Activated naive CD8-positive, alpha-beta T cell treated with anti-CD3 and anti-CD28 coated beads, Interleukin-2, amount 10 ng/mL, durations not matched to agents 7 days and 5 days (primary cell): ENCODE measurements around the gene GRIA1. TPM values are rescaled to one million over a fixed set of nuclear protein-coding genes. Genes with fewer than 3 reads are reported as not detected.

Experiments
- ATAC-seq: fragments of 150-1000 bp; cut with Tn5 transposase; one replicate; pipeline ENCODE4 v1.10.0; 2021; ENCODE audit warnings: low read depth, moderate library complexity
- POLR2A ChIA-PET: fragments of 350-600 bp; sonication (Branson Sonifier 250); formaldehyde crosslinking; loops from one replicate; lab custom pipeline; 2021; ENCODE audit warnings: antibody characterized with exemption; lab: Charles Lee
- DNase-seq: peaks from one replicate; pipeline ENCODE4 v3.0.0; 2021
- H3K27ac Mint-ChIP-seq: one replicate; pipeline ENCODE4 v1.8.0; 2022; ENCODE audit warnings: mild to moderate bottlenecking, mixed read lengths
- H3K27me3 Mint-ChIP-seq: one replicate; pipeline ENCODE4 v1.8.0; 2022; ENCODE audit warnings: mild to moderate bottlenecking, moderate library complexity, mixed read lengths
- H3K36me3 Mint-ChIP-seq: one replicate; pipeline ENCODE4 v1.8.0; 2021; ENCODE audit warnings: mild to moderate bottlenecking, mixed read lengths
- H3K4me1 Mint-ChIP-seq: one replicate; pipeline ENCODE4 v1.8.0; 2021; ENCODE audit warnings: mixed read lengths
- H3K4me3 Mint-ChIP-seq: one replicate; pipeline ENCODE4 v1.8.0; 2022; ENCODE audit warnings: mild to moderate bottlenecking, moderate library complexity, mixed read lengths
- H3K9me3 Mint-ChIP-seq: one replicate; pipeline ENCODE4 v1.8.0; 2021; ENCODE audit warnings: mixed read lengths
- total RNA-seq, 2 experiments: library from RNA; stranded (reverse); gene quantifications; one replicate each; pipeline ENCODE4 v1.2.3, GENCODE V29; 2021

Gene GRIA1
- total RNA-seq, 2 experiments from 2014 or later = not detected

- Mint-ChIP-seq H3K9me3 (no peaks in the 10 kb centered on the region), H3K36me3 (no peaks in the 10 kb centered on the region), H3K27me3 (no peaks in the 10 kb centered on the region), H3K27ac (no peak overlapping the region), H3K4me1 (no peaks in the 10 kb centered on the region), H3K4me3 (no peak overlapping the region)
- POLR2A ChIA-PET = no interaction called here
- ATAC-seq (no peak), DNase-seq (no peak)
Observed at GRCh38 chr5:153674356-153674755, 183.9 kb downstream of the GRIA1 start.

GRCh38 chr5:153676406-153676805, 185.9 kb downstream of the GRIA1 start:
- no peaks in the 10 kb centered on the region for H3K27me3 Mint-ChIP-seq
- no peaks in the 10 kb centered on the region for H3K4me1 Mint-ChIP-seq
- H3K9me3 Mint-ChIP-seq = no peaks in the 10 kb centered on the region
- DNase-seq (no peak), ATAC-seq (no peak)
- no peaks in the 10 kb centered on the region for H3K36me3 Mint-ChIP-seq
- H3K27ac Mint-ChIP-seq = no peak overlapping the region
- H3K4me3 Mint-ChIP-seq = no peak overlapping the region
- POLR2A ChIA-PET = no interaction called here

- no peaks in the 10 kb centered on the region for H3K9me3 Mint-ChIP-seq
- no peaks in the 10 kb centered on the region for H3K4me1 Mint-ChIP-seq
- no peaks in the 10 kb centered on the region for H3K27me3 Mint-ChIP-seq
- H3K4me3 Mint-ChIP-seq = no peak overlapping the region
- no peak overlapping the region for H3K27ac Mint-ChIP-seq
- POLR2A ChIA-PET = no interaction called here
- DNase-seq (no peak), ATAC-seq (no peak)
- H3K36me3 Mint-ChIP-seq = no peaks in the 10 kb centered on the region
Observed at GRCh38 chr5:153676821-153677220, 186.4 kb downstream of the GRIA1 start.

- no peaks in the 10 kb centered on the region for H3K27me3 Mint-ChIP-seq
- no peak overlapping the region for H3K4me3 Mint-ChIP-seq
- no peak for DNase-seq
- H3K4me1 Mint-ChIP-seq = no peaks in the 10 kb centered on the region
- H3K36me3 Mint-ChIP-seq = no peaks in the 10 kb centered on the region
- no peak for ATAC-seq
- POLR2A ChIA-PET = no interaction called here
- no peaks in the 10 kb centered on the region for H3K9me3 Mint-ChIP-seq
- no peak overlapping the region for H3K27ac Mint-ChIP-seq
Observed at GRCh38 chr5:153678617-153679329, 188.3 kb downstream of the GRIA1 start.

- Mint-ChIP-seq H3K4me3 (no peak overlapping the region), H3K9me3 (no peaks in the 10 kb centered on the region), H3K27ac (no peak overlapping the region), H3K4me1 (no peaks in the 10 kb centered on the region), H3K36me3 (no peaks in the 10 kb centered on the region), H3K27me3 (no peaks in the 10 kb centered on the region)
- POLR2A ChIA-PET = no interaction called here
- no peak for ATAC-seq
- DNase-seq = no peak
Observed at GRCh38 chr5:153690236-153690635, 199.8 kb downstream of the GRIA1 start.

- DNase-seq (no peak), ATAC-seq (no peak)
- H3K9me3 Mint-ChIP-seq = no peaks in the 10 kb centered on the region
- H3K36me3 Mint-ChIP-seq = no peaks in the 10 kb centered on the region
- H3K27ac Mint-ChIP-seq = no peak overlapping the region
- no peaks in the 10 kb centered on the region for H3K27me3 Mint-ChIP-seq
- no peak overlapping the region for H3K4me3 Mint-ChIP-seq
- POLR2A ChIA-PET = no interaction called here
- H3K4me1 Mint-ChIP-seq = no peaks in the 10 kb centered on the region
Observed at GRCh38 chr5:153696256-153696655, 205.8 kb downstream of the GRIA1 start.

- H3K9me3 Mint-ChIP-seq = peaks cover 1% of the 10 kb centered on the region
- POLR2A ChIA-PET = no interaction called here
- H3K4me3 Mint-ChIP-seq = no peak overlapping the region
- no peaks in the 10 kb centered on the region for H3K27me3 Mint-ChIP-seq
- H3K27ac Mint-ChIP-seq = no peak overlapping the region
- H3K36me3 Mint-ChIP-seq = no peaks in the 10 kb centered on the region
- DNase-seq = no peak
- ATAC-seq = no peak
- H3K4me1 Mint-ChIP-seq = no peaks in the 10 kb centered on the region
Observed at GRCh38 chr5:153699035-153699434, 208.6 kb downstream of the GRIA1 start.

- Mint-ChIP-seq H3K36me3 (no peaks in the 10 kb centered on the region), H3K4me1 (no peaks in the 10 kb centered on the region), H3K27ac (no peak overlapping the region), H3K4me3 (no peak overlapping the region), H3K9me3 (peaks cover 1% of the 10 kb centered on the region), H3K27me3 (no peaks in the 10 kb centered on the region)
- no peak for DNase-seq
- no peak for ATAC-seq
- POLR2A ChIA-PET = no interaction called here
Observed at GRCh38 chr5:153700940-153701339, 210.5 kb downstream of the GRIA1 start.

- DNase-seq (no peak), ATAC-seq (no peak)
- Mint-ChIP-seq H3K27me3 (no peaks in the 10 kb centered on the region), H3K27ac (no peak overlapping the region), H3K36me3 (no peaks in the 10 kb centered on the region), H3K9me3 (peaks cover 1% of the 10 kb centered on the region), H3K4me3 (no peak overlapping the region), H3K4me1 (no peaks in the 10 kb centered on the region)
- POLR2A ChIA-PET = no interaction called here
Observed at GRCh38 chr5:153702265-153702664, 211.8 kb downstream of the GRIA1 start.

GRCh38 chr5:153704110-153704509, 213.6 kb downstream of the GRIA1 start:
- Mint-ChIP-seq H3K27me3 (no peaks in the 10 kb centered on the region), H3K9me3 (peaks cover 1% of the 10 kb centered on the region), H3K4me3 (no peak overlapping the region), H3K27ac (no peak overlapping the region), H3K4me1 (no peaks in the 10 kb centered on the region), H3K36me3 (no peaks in the 10 kb centered on the region)
- DNase-seq = no peak
- ATAC-seq = no peak
- POLR2A ChIA-PET = no interaction called here

- ATAC-seq (no peak), DNase-seq (no peak)
- H3K4me3 Mint-ChIP-seq = no peak overlapping the region
- no peak overlapping the region for H3K27ac Mint-ChIP-seq
- H3K27me3 Mint-ChIP-seq = no peaks in the 10 kb centered on the region
- no peaks in the 10 kb centered on the region for H3K36me3 Mint-ChIP-seq
- H3K9me3 Mint-ChIP-seq = no peaks in the 10 kb centered on the region
- no peaks in the 10 kb centered on the region for H3K4me1 Mint-ChIP-seq
- POLR2A ChIA-PET = no interaction called here
Observed at GRCh38 chr5:153707626-153708025, 217.2 kb downstream of the GRIA1 start.

- Mint-ChIP-seq H3K4me3 (no peak overlapping the region), H3K27me3 (no peaks in the 10 kb centered on the region), H3K4me1 (no peaks in the 10 kb centered on the region), H3K27ac (no peak overlapping the region), H3K36me3 (no peaks in the 10 kb centered on the region), H3K9me3 (no peaks in the 10 kb centered on the region)
- DNase-seq (no peak), ATAC-seq (no peak)
- POLR2A ChIA-PET = no interaction called here
Observed at GRCh38 chr5:153711755-153712154, 221.3 kb downstream of the GRIA1 start.

- DNase-seq = no peak
- no peak for ATAC-seq
- H3K4me1 Mint-ChIP-seq = no peaks in the 10 kb centered on the region
- H3K9me3 Mint-ChIP-seq = peaks cover 1% of the 10 kb centered on the region
- H3K36me3 Mint-ChIP-seq = no peaks in the 10 kb centered on the region
- H3K27me3 Mint-ChIP-seq = no peaks in the 10 kb centered on the region
- POLR2A ChIA-PET = no interaction called here
- no peak overlapping the region for H3K4me3 Mint-ChIP-seq
- H3K27ac Mint-ChIP-seq = no peak overlapping the region
Observed at GRCh38 chr5:153712946-153713345, 222.5 kb downstream of the GRIA1 start.

GRCh38 chr5:153713943-153714342, 223.5 kb downstream of the GRIA1 start:
- ATAC-seq (no peak), DNase-seq (no peak)
- POLR2A ChIA-PET = no interaction called here
- no peaks in the 10 kb centered on the region for H3K36me3 Mint-ChIP-seq
- H3K27me3 Mint-ChIP-seq = no peaks in the 10 kb centered on the region
- H3K4me3 Mint-ChIP-seq = no peak overlapping the region
- no peaks in the 10 kb centered on the region for H3K4me1 Mint-ChIP-seq
- H3K27ac Mint-ChIP-seq = no peak overlapping the region
- peaks cover 1% of the 10 kb centered on the region for H3K9me3 Mint-ChIP-seq
